Neural progenitor cell (in vitro differentiated cells): Measurements from ENCODE around the gene RBL2. TPM values are rescaled to one million over a fixed set of nuclear protein-coding genes. Genes with fewer than 3 reads are reported as not detected.
"Not testable (repeated sequence)": the region's sequence is repeated elsewhere in the genome, so short reads cannot be mapped to it uniquely, and the experiment has no call there.

ENCODE experiments used
- DNase-seq: peaks from one replicate; pipeline ENCODE4 v3.0.0-alpha.2; 2016; ENCODE audit warnings: low spot score
- H2AFZ ChIP-seq: fragments of 200-600 bp; sonication (generic); replicated peaks from 2 replicates; pipeline ENCODE4 v1.6.1; 2016; ENCODE audit warnings: antibody characterized with exemption
- H3F3A ChIP-seq: fragments of 200-600 bp; sonication (generic); 2 replicates; pipeline ENCODE4 v1.6.1; 2016; ENCODE audit warnings: antibody characterized with exemption, low read depth
- H3K27ac ChIP-seq: fragments of 200-600 bp; sonication (generic); 2 replicates; pipeline ENCODE4 v1.5.1; 2016; ENCODE audit warnings: mild to moderate bottlenecking
- H3K27me3 ChIP-seq: fragments of 200-600 bp; sonication (generic); 2 replicates; pipeline ENCODE4 v1.6.1; 2016; ENCODE audit warnings: mild to moderate bottlenecking, moderate library complexity
- H3K36me3 ChIP-seq: fragments of 200-600 bp; sonication (generic); 2 replicates; pipeline ENCODE4 v1.5.1; 2016
- H3K4me1 ChIP-seq: fragments of 200-600 bp; sonication (generic); 2 replicates; pipeline ENCODE4 v1.6.1; 2016; ENCODE audit warnings: mixed run types
- H3K4me2 ChIP-seq: fragments of 200-600 bp; sonication (generic); 2 replicates; pipeline ENCODE4 v1.6.1; 2016
- H3K4me3 ChIP-seq: fragments of 200-600 bp; sonication (generic); 2 replicates; pipeline ENCODE4 v1.5.1; 2016
- H3K79me2 ChIP-seq: fragments of 200-600 bp; sonication (generic); 2 replicates; pipeline ENCODE4 v1.6.1; 2016; ENCODE audit warnings: low read depth
- H3K9ac ChIP-seq: fragments of 200-600 bp; sonication (generic); 2 replicates; pipeline ENCODE4 v1.6.1; 2016
- H3K9me3 ChIP-seq: fragments of 200-600 bp; sonication (generic); 2 replicates; pipeline ENCODE4 v1.5.1; 2016; ENCODE audit warnings: low read depth
- H4K20me1 ChIP-seq: fragments of 200-600 bp; sonication (generic); 2 replicates; pipeline ENCODE4 v1.6.1; 2016; ENCODE audit warnings: low read depth
- H3K27ac Mint-ChIP-seq: 3 replicates; pipeline ENCODE4 v1.8.0; 2021; ENCODE audit warnings: mixed read lengths
- H3K27me3 Mint-ChIP-seq: 2 replicates; pipeline ENCODE4 v1.8.0; 2022; ENCODE audit warnings: low read depth, mild to moderate bottlenecking, inconsistent platforms, moderate library complexity, mixed read lengths; ENCODE audit not compliant: insufficient read depth
- H3K36me3 Mint-ChIP-seq: 3 replicates; pipeline ENCODE4 v1.8.0; 2021; ENCODE audit warnings: mixed read lengths
- H3K4me1 Mint-ChIP-seq: 3 replicates; pipeline ENCODE4 v1.8.0; 2021; ENCODE audit warnings: mixed read lengths
- H3K4me3 Mint-ChIP-seq: 3 replicates; pipeline ENCODE4 v1.8.0; 2021; ENCODE audit warnings: mild to moderate bottlenecking, moderate library complexity, mixed read lengths
- H3K9me3 Mint-ChIP-seq: 3 replicates; pipeline ENCODE4 v1.8.0; 2020; ENCODE audit warnings: mixed read lengths
- EZH2 ChIP-seq: fragments of 200-600 bp; sonication (generic); IDR thresholded peaks from 2 replicates; pipeline ENCODE4 v1.6.1; 2017; ENCODE audit warnings: antibody characterized with exemption, mild to moderate bottlenecking, moderate library complexity
- EZH2phosphoT487 ChIP-seq: fragments of 200-600 bp; sonication (generic); IDR thresholded peaks from 2 replicates; pipeline ENCODE4 v1.6.1; 2017; ENCODE audit warnings: antibody characterized with exemption
- total RNA-seq: library from RNA; depleted of rRNA; stranded (reverse); fragments of >200 nt; gene quantifications from 2 replicates; pipeline ENCODE4 v1.2.3, GENCODE V29; 2015; ENCODE audit warnings: low replicate concordance
- TF ChIP-seq, protein P1 (sequence below): fragments of 200-600 bp; sonication (generic); IDR thresholded peaks from 2 replicates; pipeline ENCODE4 v1.5.1; 2017; ENCODE audit warnings: antibody characterized with exemption, mild to moderate bottlenecking

The RBL2 gene
- total RNA-seq, 1 donor from 2014 or later = 58.1 TPM

- no peak for TF ChIP-seq EZH2
- Histone ChIP-seq H3K4me1 (no peaks in the 10 kb centered on the region), H3K4me3 (no peak overlapping the region), H3K79me2 (no peaks in the 10 kb centered on the region), H3K4me2 (no peak overlapping the region), H3K36me3 (no peaks in the 10 kb centered on the region), H3F3A (no peaks in the 10 kb centered on the region), H3K9me3 (no peaks in the 10 kb centered on the region), H3K9ac (no peak overlapping the region), H2AFZ (peak overlapping the region; percentile 93), H3K27ac (no peak overlapping the region), H4K20me1 (no peaks in the 10 kb centered on the region), H3K27me3 (no peaks in the 10 kb centered on the region)
- Mint-ChIP-seq H3K4me1 (peaks cover 10% of the 10 kb centered on the region), H3K27ac (peak overlapping the region; percentile 33), H3K9me3 (peaks cover 12% of the 10 kb centered on the region), H3K36me3 (no peaks in the 10 kb centered on the region), H3K27me3 (peaks cover 8% of the 10 kb centered on the region), H3K4me3 (no peak overlapping the region)
- DNase-seq = no peak
These were observed 76.8 kb downstream of the RBL2 start for GRCh38 chr16:53511084-53511402.

DNA sequence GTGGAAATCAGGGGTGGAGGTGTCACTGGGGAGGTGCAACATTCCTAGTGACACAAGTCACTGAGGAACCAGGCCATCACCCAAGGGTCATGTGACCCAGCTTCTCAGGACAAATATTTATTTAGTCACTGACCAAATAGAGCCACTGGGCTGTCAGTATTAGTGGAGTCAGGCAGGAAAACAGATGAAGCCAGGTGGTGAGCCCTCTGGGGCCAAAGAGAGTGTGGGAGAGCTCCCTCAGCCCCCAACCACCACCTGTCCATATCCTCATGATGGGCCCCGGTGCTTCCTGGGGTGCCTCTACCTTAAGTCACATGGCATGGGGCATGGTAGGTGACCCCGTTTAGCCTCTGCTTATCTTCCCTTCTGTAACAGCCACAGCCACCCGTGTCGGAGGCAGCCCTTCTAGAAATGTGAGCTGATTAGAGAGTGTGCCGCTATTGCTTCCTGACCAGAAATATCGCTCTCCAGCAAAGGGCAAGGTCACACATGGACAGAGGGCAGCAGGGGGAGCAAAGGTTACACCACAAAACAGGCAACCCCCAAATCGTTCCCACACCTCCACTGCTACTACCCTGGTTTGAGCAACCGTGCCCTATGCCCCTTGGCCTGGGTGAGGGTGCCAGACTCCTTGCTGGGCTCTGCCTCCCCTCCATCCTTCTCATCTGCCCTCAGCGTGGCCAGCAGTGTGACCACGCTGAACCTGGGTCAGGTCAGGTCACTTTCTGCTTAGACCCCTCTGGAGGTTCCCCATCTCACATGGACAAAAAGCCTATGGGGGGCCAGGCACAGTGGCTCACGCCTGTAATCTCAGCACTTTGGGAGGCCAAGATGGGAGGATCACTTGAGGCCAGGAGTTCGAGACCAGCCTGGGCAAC is 77.4 kb downstream of the RBL2 start:
- Mint-ChIP-seq H3K9me3 (peaks cover 12% of the 10 kb centered on the region), H3K36me3 (no peaks in the 10 kb centered on the region), H3K27ac (peak overlapping the region; percentile 33), H3K4me1 (peaks cover 14% of the 10 kb centered on the region), H3K27me3 (peaks cover 8% of the 10 kb centered on the region), H3K4me3 (no peak overlapping the region)
- Histone ChIP-seq H3F3A (no peaks in the 10 kb centered on the region), H3K4me1 (no peaks in the 10 kb centered on the region), H3K4me3 (no peak overlapping the region), H3K27ac (no peak overlapping the region), H3K79me2 (no peaks in the 10 kb centered on the region), H3K9ac (no peak overlapping the region), H3K27me3 (no peaks in the 10 kb centered on the region), H3K36me3 (no peaks in the 10 kb centered on the region), H2AFZ (no peak overlapping the region), H4K20me1 (no peaks in the 10 kb centered on the region), H3K4me2 (no peak overlapping the region), H3K9me3 (no peaks in the 10 kb centered on the region)
- TF ChIP-seq EZH2 (no peak), EZH2phosphoT487 (no peak)
- TF ChIP-seq, protein P1, sequence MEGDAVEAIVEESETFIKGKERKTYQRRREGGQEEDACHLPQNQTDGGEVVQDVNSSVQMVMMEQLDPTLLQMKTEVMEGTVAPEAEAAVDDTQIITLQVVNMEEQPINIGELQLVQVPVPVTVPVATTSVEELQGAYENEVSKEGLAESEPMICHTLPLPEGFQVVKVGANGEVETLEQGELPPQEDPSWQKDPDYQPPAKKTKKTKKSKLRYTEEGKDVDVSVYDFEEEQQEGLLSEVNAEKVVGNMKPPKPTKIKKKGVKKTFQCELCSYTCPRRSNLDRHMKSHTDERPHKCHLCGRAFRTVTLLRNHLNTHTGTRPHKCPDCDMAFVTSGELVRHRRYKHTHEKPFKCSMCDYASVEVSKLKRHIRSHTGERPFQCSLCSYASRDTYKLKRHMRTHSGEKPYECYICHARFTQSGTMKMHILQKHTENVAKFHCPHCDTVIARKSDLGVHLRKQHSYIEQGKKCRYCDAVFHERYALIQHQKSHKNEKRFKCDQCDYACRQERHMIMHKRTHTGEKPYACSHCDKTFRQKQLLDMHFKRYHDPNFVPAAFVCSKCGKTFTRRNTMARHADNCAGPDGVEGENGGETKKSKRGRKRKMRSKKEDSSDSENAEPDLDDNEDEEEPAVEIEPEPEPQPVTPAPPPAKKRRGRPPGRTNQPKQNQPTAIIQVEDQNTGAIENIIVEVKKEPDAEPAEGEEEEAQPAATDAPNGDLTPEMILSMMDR = no peak
- no peak for DNase-seq

- not testable (repeated sequence) for H3K27ac ChIP-seq, H3K9me3 ChIP-seq, H3K27ac Mint-ChIP-seq, H3K4me1 ChIP-seq, H3K4me2 ChIP-seq, H3K27me3 Mint-ChIP-seq, H3K36me3 ChIP-seq, H3F3A ChIP-seq, H3K4me3 Mint-ChIP-seq, H2AFZ ChIP-seq, H3K79me2 ChIP-seq, H3K4me3 ChIP-seq, H3K9ac ChIP-seq, H3K27me3 ChIP-seq, H3K36me3 Mint-ChIP-seq, H4K20me1 ChIP-seq, DNase-seq
- Mint-ChIP-seq H3K4me1 (peaks cover 14% of the 10 kb centered on the region), H3K9me3 (peaks cover 12% of the 10 kb centered on the region)
These were observed 78.5 kb downstream of the RBL2 start for GRCh38 chr16:53512795-53513194.

GRCh38 chr16:53515259-53515658 is 81.0 kb downstream of the RBL2 start:
- Histone ChIP-seq H3K27ac (no peak overlapping the region), H2AFZ (no peak overlapping the region), H3K36me3 (no peaks in the 10 kb centered on the region), H3K79me2 (no peaks in the 10 kb centered on the region), H4K20me1 (no peaks in the 10 kb centered on the region), H3K27me3 (no peaks in the 10 kb centered on the region), H3K4me1 (no peaks in the 10 kb centered on the region), H3K4me2 (no peak overlapping the region), H3K4me3 (no peak overlapping the region), H3K9me3 (no peaks in the 10 kb centered on the region), H3K9ac (no peak overlapping the region), H3F3A (no peaks in the 10 kb centered on the region)
- Mint-ChIP-seq H3K4me3 (no peak overlapping the region), H3K4me1 (peaks cover 8% of the 10 kb centered on the region), H3K27me3 (peaks cover 3% of the 10 kb centered on the region), H3K36me3 (no peaks in the 10 kb centered on the region), H3K27ac (no peak overlapping the region), H3K9me3 (peaks cover 12% of the 10 kb centered on the region)
- TF ChIP-seq, protein P1 = no peak
- TF ChIP-seq EZH2 = no peak
- no peak for TF ChIP-seq EZH2phosphoT487
- DNase-seq = no peak
